Midbrain (tissue), 1 donor: ENCODE data around the gene BDP1.
"Not testable (repeated sequence)": the region's sequence is repeated elsewhere in the genome, so short reads cannot be mapped to it uniquely, and the experiment has no call there.

Experiments used
- DNase-seq: peaks from one replicate; lab custom pipeline; 2025; lab: John Stamatoyannopoulos, UW

The BDP1 gene

GRCh38 chr5:71460693-71461092 is 5.2 kb downstream of the BDP1 start:
- no peak for DNase-seq

- no peak for DNase-seq
Measured at GRCh38 chr5:71461360-71461759, 5.9 kb downstream of the BDP1 start.

- no peak for DNase-seq
Measured at GRCh38 chr5:71471193-71471592, 15.7 kb downstream of the BDP1 start.

GRCh38 chr5:71475788-71476384 is 20.4 kb downstream of the BDP1 start:
- DNase-seq = peak; percentile 2

GRCh38 chr5:71481441-71481840 is 26.0 kb downstream of the BDP1 start:
- DNase-seq = no peak

GRCh38 chr5:71482132-71482531 is 26.7 kb downstream of the BDP1 start:
- no peak for DNase-seq

GRCh38 chr5:71483355-71483754 is 27.9 kb downstream of the BDP1 start:
- no peak for DNase-seq

- DNase-seq = no peak
Measured at GRCh38 chr5:71492817-71493615, 37.6 kb downstream of the BDP1 start.

GRCh38 chr5:71494202-71494601 is 38.8 kb downstream of the BDP1 start:
- DNase-seq = not testable (repeated sequence)

GRCh38 chr5:71498756-71499155 is 43.3 kb downstream of the BDP1 start:
- not testable (repeated sequence) for DNase-seq

GRCh38 chr5:71503536-71503935 is 48.1 kb downstream of the BDP1 start:
- DNase-seq = no peak

GRCh38 chr5:71522151-71522550 is 66.7 kb downstream of the BDP1 start:
- no peak for DNase-seq

- DNase-seq = not testable (repeated sequence)
Measured at GRCh38 chr5:71525611-71526010, 70.2 kb downstream of the BDP1 start.

GRCh38 chr5:71528206-71528605 is 72.8 kb downstream of the BDP1 start:
- no peak for DNase-seq

- DNase-seq = no peak
Measured at GRCh38 chr5:71529682-71530081, 74.2 kb downstream of the BDP1 start.

GRCh38 chr5:71533142-71533541 is 77.7 kb downstream of the BDP1 start:
- no peak for DNase-seq

- DNase-seq = no peak
Measured at GRCh38 chr5:71533615-71534014, 78.2 kb downstream of the BDP1 start.

GRCh38 chr5:71537687-71538086 is 82.2 kb downstream of the BDP1 start:
- DNase-seq = no peak

- not testable (repeated sequence) for DNase-seq
Measured at GRCh38 chr5:71550885-71551284, 95.4 kb downstream of the BDP1 start.

GRCh38 chr5:71551582-71551981 is 96.1 kb downstream of the BDP1 start:
- not testable (repeated sequence) for DNase-seq

GRCh38 chr5:71552026-71552749 is 96.7 kb downstream of the BDP1 start:
- DNase-seq = not testable (repeated sequence)

GRCh38 chr5:71563161-71563560 is 107.7 kb downstream of the BDP1 start:
- DNase-seq = no peak

- no peak for DNase-seq
Measured at GRCh38 chr5:71564895-71565294, 109.4 kb downstream of the BDP1 start.
